Prostate gland (tissue), 2 donors: ENCODE results near the gene THSD4. TPM values are rescaled to one million over a fixed set of nuclear protein-coding genes. Genes with fewer than 3 reads are reported as not detected.
A peak's percentile ranks its signal among the peaks of the same experiment; 100 is the strongest.

ENCODE experiments used
- DNase-seq: peaks from one replicate; pipeline ENCODE4 v3.0.0-alpha.2; 2019; ENCODE audit warnings: low spot score
- H3K27ac ChIP-seq, 2 donors: fragments of 200-600 bp; sonication (generic); 2 replicates each; pipeline ENCODE4 v1.5.1; 2017 to 2019
- H3K27me3 ChIP-seq: fragments of 200-600 bp; sonication (generic); replicated peaks from 2 replicates; pipeline ENCODE4 v1.5.1; 2019; ENCODE audit not compliant: insufficient read depth
- H3K36me3 ChIP-seq, 2 donors: fragments of 200-600 bp; sonication (generic); 1 replicate in 1 of 2; 2 replicates in 1 of 2; pipeline versions ENCODE4 v1.5.1 to v1.8.1; 2017 to 2019
- H3K4me1 ChIP-seq: fragments of 200-600 bp; sonication (generic); replicated peaks from 2 replicates; pipeline ENCODE4 v1.5.1; 2019
- H3K4me3 ChIP-seq, 2 donors: fragments of 200-600 bp; sonication (generic); 2 replicates each; pipeline ENCODE4 v1.5.1; 2017 to 2019
- H3K9me3 ChIP-seq: fragments of 200-600 bp; sonication (generic); 2 replicates; pipeline ENCODE4 v1.5.1; 2017
- CTCF ChIP-seq, 4 experiments: fragments of 200-600 bp in 2 of 4; fragments of 450-650 bp in 2 of 4; sonication (generic) in 2 of 4; IDR thresholded peaks; 1 replicate in 3 of 4; 2 replicates in 1 of 4; pipeline ENCODE4 v1.5.1; 2016 to 2019; ENCODE audit warnings: antibody characterized with exemption in 4 of 4, mild to moderate bottlenecking in 2 of 4, moderate library complexity in 2 of 4
- POLR2A ChIP-seq: fragments of 450-650 bp; IDR thresholded peaks from one replicate; pipeline ENCODE4 v1.6.1; 2016; ENCODE audit warnings: antibody characterized with exemption, mild to moderate bottlenecking
- POLR2AphosphoS5 ChIP-seq: sonication (generic); formaldehyde crosslinking; IDR thresholded peaks from one replicate; pipeline ENCODE4 v1.6.1; 2017; ENCODE audit warnings: antibody characterized with exemption
- WGBS: methylation state at CpG from one replicate; pipeline ENCODE4 v1.1.5; 2018; 5-methylcytosine and 5-hydroxymethylcytosine counted together
- intact Hi-C: fragments of 100-400 bp; cut with DNase I; formaldehyde crosslinking; loops from one replicate; pipeline ENCODE4 v1.14.2; 2022
- total RNA-seq, 2 donors: library from RNA; depleted of rRNA; stranded (reverse); fragments of >200 nt; gene quantifications; one replicate each; pipeline ENCODE4 v1.1.0, GENCODE V29; 2016

Gene THSD4
- total RNA-seq, 2 donors from 2014 or later = 84.1 to 223 TPM

- no peak for DNase-seq
- Histone ChIP-seq H3K4me1 (no peaks in the 10 kb centered on the region), H3K27me3 (no peaks in the 10 kb centered on the region), H3K27ac (peak overlapping the region; percentile 16 to 56), H3K4me3 (no peak overlapping the region), H3K9me3 (no peaks in the 10 kb centered on the region), H3K36me3 (no peaks in the 10 kb centered on the region)
- intact Hi-C loops = loop anchor here (5.0 kb wide), 1 partner anchor 221 kb away; the partner anchor contains the start of gene THSD4
- WGBS = 70% methylated on average over 9 of the region's 9 CpGs
- TF ChIP-seq CTCF (IDR thresholded peaks at IDR 0.05) (no peak), POLR2A (no peak), POLR2AphosphoS5 (no peak)
These were observed 223.0 kb downstream of the THSD4 start for GRCh38 chr15:71338265-71338664.

GRCh38 chr15:71338827-71339542 lies 223.7 kb downstream of the THSD4 start:
- 66% methylated on average over 7 of the region's 7 CpGs for WGBS
- Histone ChIP-seq H3K27me3 (no peaks in the 10 kb centered on the region), H3K4me1 (no peaks in the 10 kb centered on the region), H3K36me3 (no peaks in the 10 kb centered on the region), H3K9me3 (no peaks in the 10 kb centered on the region), H3K4me3 (no peak overlapping the region), H3K27ac (peak overlapping the region; percentile 16 to 56)
- no peak for DNase-seq
- intact Hi-C loops = loop anchor here (5.0 kb wide), 1 partner anchor 222 kb away; the partner anchor contains the start of gene THSD4
- TF ChIP-seq POLR2AphosphoS5 (peak; percentile 35), POLR2A (no peak)

DNA sequence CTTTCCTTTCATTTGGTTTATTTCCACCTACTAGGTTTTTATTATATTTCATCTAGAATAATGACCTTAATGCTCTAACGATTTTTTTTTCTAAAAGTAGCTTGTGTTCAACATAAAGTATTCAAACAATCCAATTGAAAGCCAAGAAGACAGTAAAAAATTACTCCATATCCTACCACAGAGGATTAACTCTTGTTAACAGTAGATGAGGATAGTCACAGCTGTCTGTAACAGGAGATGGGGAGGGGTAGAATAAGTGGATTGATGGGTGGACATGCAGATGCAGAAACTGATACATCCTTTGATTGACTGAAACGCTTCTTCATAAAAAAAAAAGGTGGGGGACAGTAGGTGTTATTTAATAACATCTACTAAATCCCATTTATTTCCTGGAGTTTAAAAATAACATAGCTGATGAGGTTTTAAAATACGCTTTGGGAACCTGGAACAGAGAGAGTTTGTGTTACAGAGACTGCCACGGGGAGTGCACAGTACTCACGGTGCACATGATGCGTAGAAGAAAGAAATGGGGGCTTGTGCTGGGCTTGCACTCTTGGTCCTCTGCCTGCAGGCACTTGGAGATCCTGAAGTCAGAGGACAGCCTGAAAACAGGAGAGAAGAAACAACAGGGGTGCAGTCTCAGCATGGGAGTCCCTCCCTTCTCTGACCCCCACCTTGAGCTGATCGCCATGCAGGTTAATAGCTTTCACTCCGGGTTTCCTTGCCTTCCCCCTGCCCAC lies 226.7 kb downstream of the THSD4 start:
- H3K27ac ChIP-seq = no peak overlapping the region
- 67% methylated on average over 8 of the region's 8 CpGs for WGBS
- intact Hi-C loops = no loop called here
- no peaks in the 10 kb centered on the region for H3K27me3 ChIP-seq
- H3K9me3 ChIP-seq = no peaks in the 10 kb centered on the region
- TF ChIP-seq POLR2AphosphoS5 (no peak), CTCF (IDR thresholded peaks at IDR 0.05) (no peak), POLR2A (no peak)
- H3K4me1 ChIP-seq = no peaks in the 10 kb centered on the region
- no peak overlapping the region for H3K4me3 ChIP-seq
- no peaks in the 10 kb centered on the region for H3K36me3 ChIP-seq
- no peak for DNase-seq

DNA sequence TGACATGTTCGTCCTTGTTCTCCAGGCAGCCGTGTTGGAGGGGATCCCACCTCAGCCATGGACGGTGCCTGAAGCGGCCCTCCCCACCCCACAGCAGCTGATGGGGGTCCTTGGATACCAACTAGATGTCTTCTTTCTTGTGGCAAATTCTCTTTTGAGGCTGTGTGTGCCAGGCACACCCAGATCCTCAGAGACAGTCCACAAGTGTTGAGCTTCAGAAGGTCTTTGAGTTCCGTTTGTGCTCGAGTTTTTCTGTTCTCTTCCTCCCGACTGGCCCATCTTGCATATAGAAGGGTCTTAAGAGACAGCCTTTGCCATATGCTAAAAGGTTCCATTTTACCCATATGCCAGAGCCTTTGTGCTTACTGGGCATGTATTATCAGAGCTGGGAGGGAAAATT lies 227.4 kb downstream of the THSD4 start:
- no peak for DNase-seq
- H3K27me3 ChIP-seq = no peaks in the 10 kb centered on the region
- no peak overlapping the region for H3K4me3 ChIP-seq
- 90% methylated on average over 7 of the region's 7 CpGs for WGBS
- intact Hi-C loops = no loop called here
- no peaks in the 10 kb centered on the region for H3K36me3 ChIP-seq
- TF ChIP-seq CTCF (IDR thresholded peaks at IDR 0.05) (no peak), POLR2A (no peak)
- H3K27ac ChIP-seq = no peak overlapping the region
- H3K9me3 ChIP-seq = no peaks in the 10 kb centered on the region
- H3K4me1 ChIP-seq = no peaks in the 10 kb centered on the region

- Histone ChIP-seq H3K9me3 (no peaks in the 10 kb centered on the region), H3K27ac (no peak overlapping the region), H3K4me3 (no peak overlapping the region), H3K4me1 (no peaks in the 10 kb centered on the region), H3K36me3 (no peaks in the 10 kb centered on the region), H3K27me3 (no peaks in the 10 kb centered on the region)
- DNase-seq = no peak
- intact Hi-C loops = no loop called here
- WGBS = 93% methylated on average over 5 of the region's 5 CpGs
- TF ChIP-seq POLR2A (no peak), POLR2AphosphoS5 (no peak), CTCF (IDR thresholded peaks at IDR 0.05) (no peak)
These were observed 229.0 kb downstream of the THSD4 start for GRCh38 chr15:71344316-71344715.
